GM10266 (cell line): ENCODE data around the gene PRDM16.

Experiments
- DNase-seq: peaks from one replicate; pipeline ENCODE4 v3.0.0; 2012; ENCODE audit errors: extremely low spot score
- CTCF ChIP-seq: IDR thresholded peaks from 2 replicates; pipeline ENCODE4 v1.5.1; 2012; ENCODE audit warnings: mild to moderate bottlenecking, low read depth; ENCODE audit not compliant: control insufficient read depth, insufficient read depth; ENCODE audit errors: missing control alignments

The PRDM16 gene

DNA sequence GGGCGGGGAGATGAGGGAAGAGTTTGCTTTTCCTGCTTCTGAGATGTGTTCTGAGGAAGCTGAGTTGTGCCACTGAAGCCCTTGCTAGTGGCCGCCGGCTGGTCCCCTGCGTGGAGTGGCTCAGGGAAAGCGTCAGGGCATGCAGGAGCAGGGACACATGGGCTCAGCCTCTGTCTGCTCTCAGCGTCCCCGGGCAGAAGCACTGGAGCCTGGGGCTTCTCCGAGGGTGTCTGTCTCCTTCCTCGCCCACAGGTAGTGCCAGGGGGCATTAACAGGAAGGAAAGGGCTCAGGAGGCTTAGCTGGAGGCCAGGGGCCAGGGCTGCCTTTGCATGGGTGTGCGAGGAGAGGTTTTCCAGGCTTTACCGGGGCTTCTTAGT lies 7.3 kb downstream of the PRDM16 start:
- DNase-seq = no peak
- TF ChIP-seq CTCF = no peak

DNA sequence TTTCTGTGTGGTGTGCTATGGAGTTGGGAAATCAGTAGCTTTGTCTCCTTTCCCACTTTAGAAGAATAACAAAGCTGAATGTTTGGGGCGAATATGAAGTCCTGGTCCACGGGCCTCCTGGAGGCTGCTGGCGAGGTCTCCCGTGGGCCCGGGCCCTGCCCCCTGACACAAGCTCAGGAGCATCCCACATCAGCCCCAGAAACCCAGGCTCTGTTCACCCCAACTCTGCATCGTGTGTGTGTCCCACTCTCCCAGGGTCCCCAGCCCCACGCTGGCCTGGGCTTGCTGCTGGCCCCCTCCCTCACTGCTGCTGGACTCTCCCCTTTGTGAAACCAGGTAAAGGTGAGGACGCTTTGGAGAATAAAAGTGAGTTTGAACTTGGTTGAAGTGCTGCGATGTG lies 8.1 kb downstream of the PRDM16 start:
- no peak for TF ChIP-seq CTCF
- no peak for DNase-seq

- DNase-seq = no peak
- no peak for TF ChIP-seq CTCF
Measured at GRCh38 chr1:3077561-3077960, 8.6 kb downstream of the PRDM16 start.

DNA sequence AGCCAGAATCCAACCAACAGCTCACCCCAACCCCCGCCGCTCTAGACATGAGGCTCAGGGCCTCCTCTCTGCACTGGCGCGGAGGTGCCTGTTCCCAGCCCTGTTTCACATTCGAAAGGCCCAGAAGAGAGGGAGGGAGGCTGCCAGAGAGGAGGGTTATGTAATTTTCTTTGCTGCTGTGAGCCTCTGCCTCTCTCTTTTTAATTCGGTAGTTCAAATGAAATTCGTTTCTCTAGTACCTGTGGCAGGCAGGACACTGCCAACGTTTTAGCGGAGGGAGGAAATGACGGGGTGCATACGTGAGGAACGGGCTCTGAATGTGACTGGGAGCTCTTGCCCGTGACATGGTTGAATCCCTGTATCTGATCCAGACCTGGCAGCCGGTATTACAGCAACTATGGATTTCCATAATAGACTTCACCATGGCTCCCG lies 9.4 kb downstream of the PRDM16 start:
- DNase-seq = no peak
- no peak for TF ChIP-seq CTCF

GRCh38 chr1:3078871-3079270 lies 9.9 kb downstream of the PRDM16 start:
- DNase-seq = no peak
- TF ChIP-seq CTCF = no peak

GRCh38 chr1:3079381-3080052 lies 10.5 kb downstream of the PRDM16 start:
- DNase-seq = no peak
- no peak for TF ChIP-seq CTCF

GRCh38 chr1:3080053-3080955 lies 11.3 kb downstream of the PRDM16 start:
- no peak for DNase-seq
- no peak for TF ChIP-seq CTCF
